Activated CD4-positive, alpha-beta T cell treated with anti-CD3 and anti-CD28 coated beads, Interleukin-2, amount 50 U/mL, for 1 hour (primary cell): ENCODE data around the gene JADE1.

Source experiments
- DNase-seq: peaks from one replicate; pipeline ENCODE4 v3.0.0-alpha.2; 2020

The JADE1 gene

DNA sequence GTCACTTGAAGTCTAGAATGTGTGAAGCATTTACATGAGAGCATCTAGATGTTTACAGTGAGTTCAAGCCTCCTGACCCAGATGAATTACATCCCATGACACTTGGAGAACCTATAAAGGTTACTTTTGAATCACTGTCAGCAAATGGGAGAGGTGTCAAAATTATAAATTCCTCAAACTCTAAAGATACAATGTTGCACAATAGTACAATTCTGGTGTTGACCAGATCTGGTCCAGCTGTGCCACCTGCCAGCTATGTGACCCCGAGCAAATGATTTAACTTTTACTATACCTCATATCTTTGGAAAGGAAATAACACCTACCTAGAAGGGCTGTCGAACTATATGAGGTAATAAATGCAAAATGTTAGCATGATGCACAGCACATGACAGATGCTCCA is 69.8 kb downstream of the JADE1 start:
- DNase-seq, result no peak

DNA sequence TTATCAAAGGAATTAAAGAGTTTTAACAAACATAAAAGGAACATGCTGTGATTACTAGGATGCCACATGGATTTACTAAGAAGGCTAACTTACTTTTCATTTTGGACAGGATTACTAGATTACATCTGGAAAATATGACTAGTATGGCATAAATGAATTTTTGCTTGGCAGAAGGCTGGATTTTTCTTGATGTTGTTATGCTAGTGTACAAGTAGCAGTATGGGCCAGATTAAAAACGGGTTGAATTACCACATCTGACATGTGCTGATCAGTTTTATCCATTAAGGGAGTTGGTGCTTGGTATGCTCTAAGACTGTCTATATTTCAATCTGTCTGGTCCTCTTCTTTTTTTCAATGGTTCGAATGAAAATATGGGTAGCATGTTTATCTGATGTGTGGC is 70.5 kb downstream of the JADE1 start:
- DNase-seq, result no peak

DNA sequence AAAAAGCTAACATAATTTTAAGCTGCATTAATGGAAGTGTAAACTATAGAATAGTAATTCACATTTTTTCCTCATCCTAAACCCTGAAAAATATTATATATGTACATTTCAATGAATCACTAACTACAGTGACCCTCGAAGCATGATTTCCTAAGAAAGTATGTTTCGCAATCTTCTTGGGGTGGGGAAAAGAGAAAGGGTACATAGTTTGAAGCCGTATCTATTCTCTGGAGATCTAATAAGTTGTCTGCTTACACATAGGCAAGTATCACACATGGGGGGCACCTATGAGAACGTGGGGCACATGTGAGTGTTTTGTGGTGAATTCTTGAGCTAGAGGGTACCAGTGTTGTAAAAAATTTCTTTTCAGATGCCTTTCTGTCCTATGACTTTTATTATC is 71.2 kb downstream of the JADE1 start:
- no peak for DNase-seq

DNA sequence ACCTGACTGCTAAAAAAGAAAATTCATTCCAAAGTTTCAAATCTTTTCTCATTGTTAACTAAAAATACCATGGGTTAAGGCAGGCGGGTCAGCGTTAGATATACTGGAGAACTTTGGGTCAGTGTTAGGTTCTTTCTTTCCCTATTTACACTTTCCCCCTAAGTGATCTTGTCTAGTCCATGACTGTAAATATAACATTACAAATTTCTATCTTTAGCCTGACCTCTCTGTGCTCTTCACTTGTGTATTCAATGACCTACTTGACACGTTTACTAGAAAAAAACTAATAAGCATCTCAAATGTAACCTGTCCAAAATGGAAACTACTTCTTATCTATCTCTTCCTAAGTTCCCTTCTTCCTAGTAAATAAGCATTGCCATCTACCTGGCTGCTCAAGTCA is 95.3 kb downstream of the JADE1 start:
- no peak for DNase-seq

DNA sequence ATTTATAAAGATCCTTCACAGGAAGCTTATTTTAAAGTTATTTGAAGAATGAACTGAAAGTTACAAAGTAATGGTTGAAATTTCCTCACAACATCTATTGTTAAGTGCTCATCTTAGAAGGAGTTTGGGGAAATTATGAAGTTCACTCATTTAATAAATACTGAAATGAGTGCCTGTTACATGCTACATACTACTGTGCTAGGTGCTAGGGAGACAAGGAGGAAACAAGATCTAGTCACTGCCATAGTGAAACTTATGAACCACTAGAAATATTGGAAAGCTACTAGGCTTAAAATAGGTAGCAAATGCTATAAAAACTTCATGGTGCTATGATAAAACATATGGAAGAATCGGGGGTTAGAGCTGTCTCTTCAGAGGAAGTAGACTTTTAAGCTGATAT is 97.1 kb downstream of the JADE1 start:
- no peak for DNase-seq

DNA sequence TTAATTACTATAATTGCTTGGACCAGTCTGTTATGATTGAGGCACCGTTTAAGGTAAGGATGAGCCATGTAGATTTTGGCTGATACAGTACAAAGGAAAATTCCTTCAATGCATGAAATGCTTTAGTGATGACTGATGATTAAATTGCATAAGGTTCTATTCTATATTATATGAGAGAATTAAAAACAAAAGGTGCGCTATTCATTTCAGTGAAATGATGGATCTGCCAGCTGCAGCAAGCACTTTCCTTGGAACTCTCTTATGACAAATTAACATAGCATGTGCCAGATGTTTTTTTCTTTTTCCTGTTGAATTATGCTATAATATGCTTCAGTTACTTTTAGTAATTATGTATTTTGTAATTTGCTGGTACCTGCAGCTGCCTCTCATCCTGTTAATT is 98.5 kb downstream of the JADE1 start:
- no peak for DNase-seq

DNA sequence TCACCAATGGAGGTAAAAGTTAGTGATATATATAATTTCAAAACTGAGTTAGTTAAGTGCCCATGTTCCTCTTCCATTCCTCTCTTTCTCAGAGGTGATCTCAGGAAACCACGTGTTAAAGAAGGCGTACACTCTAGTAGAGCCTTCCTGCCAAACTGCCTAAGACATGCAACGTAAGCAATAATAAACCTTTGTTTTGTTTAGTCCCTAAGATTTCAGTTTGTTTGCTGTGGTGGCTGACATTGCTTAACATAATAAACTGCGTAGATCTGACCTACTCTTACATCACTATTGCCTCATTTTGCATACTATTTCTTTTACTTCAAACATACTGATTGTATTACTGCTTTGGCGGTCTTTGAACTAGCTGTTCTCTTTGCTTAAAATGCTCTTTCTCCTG is 99.2 kb downstream of the JADE1 start:
- no peak for DNase-seq

DNA sequence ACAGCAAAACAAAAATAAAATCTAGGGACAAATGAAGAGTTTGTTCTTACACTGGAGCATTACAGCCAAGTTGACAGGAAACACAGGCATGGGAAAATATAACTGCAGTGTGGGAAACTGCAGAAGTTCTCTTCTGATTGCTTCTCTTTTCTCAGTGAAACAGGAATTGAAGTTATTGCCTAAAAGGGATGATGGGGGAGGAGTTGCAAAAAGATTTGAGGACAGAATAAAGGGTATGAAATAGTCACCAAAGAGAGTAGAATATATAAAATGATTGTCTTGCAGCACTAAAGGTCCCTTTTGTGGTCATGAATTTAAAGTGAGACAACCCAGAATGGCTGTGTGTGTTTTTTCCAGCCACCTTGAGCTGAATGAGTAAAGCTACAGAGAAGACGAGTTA is 103.7 kb downstream of the JADE1 start:
- DNase-seq, result no peak

DNA sequence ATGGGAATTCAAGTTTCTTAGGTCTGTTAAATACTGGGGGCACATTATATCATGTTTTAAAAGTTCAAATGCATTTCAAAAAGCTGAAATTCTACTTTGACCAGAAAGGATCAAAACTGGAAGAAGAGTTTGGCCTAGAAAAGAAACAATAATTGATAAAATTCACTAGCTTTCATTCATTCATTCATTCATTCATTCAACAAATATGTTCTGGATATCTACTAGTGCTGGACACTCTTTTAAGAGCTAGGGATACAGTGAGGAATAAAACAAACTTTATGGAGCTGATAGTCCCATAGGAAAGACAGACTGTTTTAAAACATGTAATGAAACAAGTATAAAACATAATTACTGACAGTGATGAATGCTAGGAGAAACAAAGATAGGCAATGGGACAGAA is 106.0 kb downstream of the JADE1 start:
- DNase-seq, result no peak

DNA sequence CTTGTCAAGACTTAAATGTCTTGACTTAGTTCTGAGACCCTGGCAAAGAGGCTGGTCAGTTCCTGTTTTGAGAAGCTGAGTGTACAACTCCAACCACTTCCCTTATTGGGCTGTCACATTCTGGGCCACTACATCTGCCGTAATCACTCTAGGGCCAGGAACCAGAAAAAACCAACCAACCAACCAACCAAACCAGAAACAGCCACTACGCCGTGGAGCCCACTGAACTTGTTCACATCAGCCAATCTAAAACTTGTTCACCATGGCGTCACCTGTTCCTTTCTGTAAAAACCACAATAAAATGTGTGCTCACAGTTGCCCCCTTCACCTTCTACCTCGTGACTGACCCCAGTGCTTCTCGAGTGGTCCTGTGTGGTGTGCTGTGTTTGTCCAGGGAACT is 107.3 kb downstream of the JADE1 start:
- DNase-seq, result no peak

DNA sequence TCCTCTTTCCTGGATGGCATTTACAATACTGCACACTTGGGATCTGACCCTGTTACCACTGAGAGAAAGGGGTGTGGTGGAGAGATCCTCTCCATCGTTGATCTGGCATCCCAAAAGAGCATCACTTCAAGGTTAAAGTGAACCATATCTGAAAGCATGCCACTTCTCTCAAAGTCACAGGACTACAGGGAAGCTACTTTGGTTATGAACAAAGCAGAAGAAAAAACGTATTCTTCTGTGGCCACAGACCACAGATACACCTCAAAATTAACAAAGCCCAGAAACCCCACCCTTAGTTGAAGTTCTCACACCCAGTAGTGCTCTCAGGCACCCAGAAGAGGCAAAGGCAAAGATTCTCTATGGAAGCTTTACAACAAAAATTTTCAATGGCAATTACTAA is 108.3 kb downstream of the JADE1 start:
- DNase-seq, result no peak

DNA sequence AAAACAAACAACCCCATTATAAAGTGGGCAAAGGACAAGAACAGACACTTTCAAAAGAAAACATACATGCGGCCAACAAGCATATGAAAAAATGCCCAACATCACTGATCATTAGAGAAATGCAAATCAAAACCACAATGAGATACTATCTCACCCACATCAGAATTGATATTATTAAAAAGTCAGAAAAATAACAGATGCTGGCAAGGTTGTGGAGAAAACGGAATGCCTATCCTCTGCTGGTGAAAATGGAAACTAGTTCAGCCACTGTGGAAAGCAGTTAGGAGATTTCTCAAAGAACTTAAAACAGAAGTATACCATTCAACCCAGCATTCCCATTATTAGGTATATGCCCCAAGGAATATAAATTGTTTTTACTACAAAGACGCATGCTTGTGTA is 112.5 kb downstream of the JADE1 start:
- no peak for DNase-seq
